ACHN (cell line): ENCODE measurements around the gene HIVEP1.
A peak's percentile ranks its signal among the peaks of the same experiment; 100 is the strongest.

Experiments
- DNase-seq: peaks from one replicate; pipeline ENCODE4 v3.0.0-alpha.2; 2015
- in situ Hi-C: cut with HindIII; loops from 2 replicates; pipeline ENCODE4 v1.10.0; 2017; ENCODE audit warnings: low sequenced_read_pairs, low pct_ligation_motif_present, low pct_unique_long_range_greater_than_20kb

The HIVEP1 gene

DNA sequence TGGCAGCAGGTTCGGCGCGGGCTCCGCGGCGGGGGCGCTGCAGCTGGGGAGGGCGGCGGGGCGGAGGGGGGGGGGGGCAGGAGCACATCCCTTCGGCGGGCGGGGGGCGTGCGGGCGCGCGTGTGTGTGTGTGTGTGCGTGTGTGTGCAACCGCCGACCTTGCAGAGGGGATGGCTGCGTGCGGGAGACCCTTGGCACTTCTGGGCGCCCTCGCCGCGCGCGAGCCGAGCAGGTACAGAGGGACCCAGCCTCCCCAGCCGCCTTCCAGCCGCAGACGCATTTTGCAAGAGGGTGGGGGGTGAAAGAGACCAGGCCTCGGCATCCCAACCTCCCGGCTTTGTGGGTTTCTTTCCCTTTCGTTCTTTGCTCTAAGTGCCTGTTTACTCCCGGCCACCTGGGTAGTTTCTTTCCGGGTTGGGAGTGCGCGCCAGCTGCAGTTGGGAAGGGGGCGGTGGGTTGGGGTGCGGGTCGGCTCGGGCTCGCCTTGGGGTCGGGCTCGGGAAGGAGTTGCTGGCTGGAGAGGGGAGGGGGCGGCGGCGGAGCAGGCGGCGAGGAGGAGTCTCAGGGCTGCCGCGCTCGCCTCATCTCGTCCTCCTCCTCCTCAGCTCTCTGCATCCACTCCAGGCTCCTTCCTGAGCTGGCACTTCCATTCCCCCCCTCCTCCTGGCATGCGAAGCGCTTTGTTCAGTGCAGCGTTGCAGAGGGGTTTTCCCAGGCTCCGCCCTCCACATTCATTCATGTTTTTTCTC lies 620 bp downstream of the HIVEP1 start:
- in situ Hi-C loops, result no loop called here
- DNase-seq, result peak; percentile 91

DNA sequence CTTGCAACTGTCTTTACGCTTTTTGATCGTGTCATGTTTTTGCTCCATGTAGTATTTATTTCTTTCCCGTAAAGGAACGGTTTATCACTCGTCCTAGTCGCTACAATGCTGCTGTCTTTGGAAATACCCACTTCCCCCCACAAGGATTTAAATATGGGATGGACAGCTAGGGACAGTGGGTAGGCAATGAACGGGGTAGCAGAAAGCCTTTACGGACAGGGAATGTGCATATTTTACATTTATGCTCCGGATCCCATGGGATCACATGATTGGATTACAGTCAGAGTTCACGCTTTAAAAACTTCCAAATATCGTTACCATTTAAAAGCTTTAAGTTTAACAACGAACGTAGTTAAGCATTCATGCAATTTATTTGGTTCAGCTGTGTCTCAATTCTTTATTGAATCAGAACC lies 1.2 kb downstream of the HIVEP1 start:
- no peak for DNase-seq
- in situ Hi-C loops, result no loop called here

DNA sequence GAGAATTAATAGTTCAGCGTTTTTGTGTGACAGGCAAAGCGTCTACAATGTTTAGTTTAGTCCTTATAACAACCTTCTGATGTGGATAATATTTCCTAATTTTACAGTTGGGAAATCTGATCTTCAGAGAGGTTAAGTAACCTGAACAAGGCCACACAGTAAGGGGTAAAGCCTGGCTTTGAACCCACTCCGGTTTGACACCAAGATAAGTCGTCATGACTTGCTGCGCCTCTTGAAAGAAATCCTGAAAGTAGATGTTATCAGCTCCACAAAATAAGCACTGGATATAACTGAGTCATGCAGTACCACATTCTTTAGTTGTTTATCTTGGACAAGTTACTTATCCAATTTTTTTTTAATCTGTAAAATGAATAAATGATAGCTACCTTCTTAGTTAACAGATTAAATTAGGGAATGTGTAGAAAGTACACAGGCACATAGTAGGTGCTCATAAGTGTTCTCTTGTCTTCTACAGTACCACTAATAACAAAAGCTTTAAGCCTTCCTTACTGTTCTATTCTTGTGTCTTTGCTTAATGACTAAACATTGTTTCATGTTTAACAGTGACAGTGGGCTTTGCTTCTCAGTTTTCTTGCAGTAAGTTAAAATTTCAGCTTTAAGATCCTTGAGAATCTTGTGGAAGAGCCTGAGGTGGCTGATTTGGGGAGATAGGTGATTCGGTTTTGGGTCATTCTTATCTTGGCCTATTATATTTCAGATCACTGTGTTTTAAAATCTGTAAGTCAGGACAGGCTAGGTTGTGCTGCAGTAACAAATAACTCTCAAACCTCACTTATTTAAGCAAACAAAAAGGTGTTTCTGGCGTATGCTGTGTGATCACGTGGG lies 2.1 kb downstream of the HIVEP1 start:
- in situ Hi-C loops, result no loop called here
- no peak for DNase-seq

DNA sequence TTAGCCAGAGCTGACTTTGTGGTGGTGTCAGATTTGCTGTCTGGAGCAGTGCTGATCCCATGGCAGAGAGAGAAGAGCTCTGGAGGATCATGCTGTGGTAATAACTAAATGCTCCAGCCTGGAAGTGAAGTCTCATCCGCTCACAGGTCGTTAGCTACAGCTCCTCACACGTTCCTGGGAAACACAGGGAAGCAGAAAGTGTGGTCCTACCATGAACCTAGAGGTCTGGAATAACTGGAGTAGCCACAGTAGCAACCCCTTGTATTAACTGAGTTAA lies 2.7 kb downstream of the HIVEP1 start:
- in situ Hi-C loops, result no loop called here
- DNase-seq, result no peak

DNA sequence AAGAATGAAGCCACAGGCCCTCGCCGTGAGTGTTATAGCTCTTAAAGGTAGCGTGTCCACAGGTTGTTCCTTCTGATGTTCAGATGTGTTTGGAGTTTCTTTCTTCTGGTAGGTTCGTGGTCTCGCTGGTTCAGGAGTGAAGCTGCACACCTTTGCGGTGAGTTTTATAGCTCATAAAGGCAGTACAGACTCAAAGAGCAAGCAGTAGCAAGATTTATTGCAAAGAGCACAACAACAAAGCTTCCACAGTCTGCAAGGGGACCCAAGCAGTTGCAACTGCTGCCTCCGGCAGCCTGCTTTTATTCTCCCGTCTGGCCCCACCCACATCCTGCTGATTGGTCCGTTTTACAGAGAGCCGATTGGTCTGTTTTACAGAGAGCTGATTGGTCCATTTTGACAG lies 5.2 kb downstream of the HIVEP1 start:
- DNase-seq, result no peak
- in situ Hi-C loops, result no loop called here

DNA sequence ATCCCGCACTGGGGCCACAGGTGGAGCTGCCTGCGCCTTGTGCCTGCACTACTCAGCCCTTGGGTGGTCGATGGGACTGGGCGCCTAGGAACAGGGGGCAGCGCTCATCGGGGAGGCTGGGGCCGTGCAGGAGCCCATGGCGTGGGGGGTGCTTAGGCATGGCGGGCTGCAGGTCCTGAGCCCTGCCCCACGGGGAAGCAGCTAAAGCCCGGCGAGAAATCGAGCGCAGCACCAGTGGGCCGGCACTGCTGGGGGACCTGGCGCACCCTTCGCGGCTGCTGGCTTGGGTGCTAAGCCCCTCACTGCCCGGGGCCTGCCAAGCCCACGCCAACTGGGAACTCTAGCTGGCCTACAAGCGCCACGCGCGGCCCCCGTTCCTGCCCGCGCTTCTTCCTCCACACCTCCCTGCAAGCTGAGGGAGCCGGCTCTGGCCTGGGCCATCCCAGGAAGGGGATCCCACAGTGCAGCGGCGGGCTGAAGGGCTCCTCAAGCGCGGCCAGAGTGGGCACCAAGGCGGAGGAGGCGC lies 5.8 kb downstream of the HIVEP1 start:
- in situ Hi-C loops, result no loop called here
- no peak for DNase-seq

DNA sequence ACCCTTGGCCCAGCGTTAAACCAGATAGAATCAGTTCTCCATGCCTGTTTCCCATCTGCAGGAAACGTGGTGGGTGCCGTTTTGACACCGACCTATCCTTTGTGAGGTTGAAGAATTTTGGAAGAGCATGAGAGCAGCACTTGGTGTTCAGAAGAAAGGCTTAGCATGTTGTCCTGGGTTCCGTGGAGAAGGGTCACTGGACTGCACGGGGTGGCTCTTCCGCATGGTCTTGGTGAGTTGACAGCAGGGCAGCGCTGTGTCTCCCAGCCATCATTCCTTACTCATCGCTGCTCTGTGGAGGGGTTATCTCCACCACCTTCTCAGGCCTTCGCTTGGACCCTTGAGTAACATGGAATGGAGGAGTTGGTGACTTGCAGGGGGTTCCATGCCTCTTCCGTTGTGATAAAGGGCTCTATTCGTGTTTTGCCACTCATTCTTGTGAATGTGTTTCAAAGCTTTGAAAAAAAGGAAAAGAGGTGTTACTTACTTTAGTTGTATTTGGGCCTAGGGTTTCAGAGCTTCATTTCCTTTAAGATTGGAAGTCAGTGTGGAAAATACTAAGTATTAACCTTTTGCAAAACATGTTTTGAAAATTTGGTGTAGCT lies 8.2 kb downstream of the HIVEP1 start:
- DNase-seq, result no peak
- in situ Hi-C loops, result no loop called here

DNA sequence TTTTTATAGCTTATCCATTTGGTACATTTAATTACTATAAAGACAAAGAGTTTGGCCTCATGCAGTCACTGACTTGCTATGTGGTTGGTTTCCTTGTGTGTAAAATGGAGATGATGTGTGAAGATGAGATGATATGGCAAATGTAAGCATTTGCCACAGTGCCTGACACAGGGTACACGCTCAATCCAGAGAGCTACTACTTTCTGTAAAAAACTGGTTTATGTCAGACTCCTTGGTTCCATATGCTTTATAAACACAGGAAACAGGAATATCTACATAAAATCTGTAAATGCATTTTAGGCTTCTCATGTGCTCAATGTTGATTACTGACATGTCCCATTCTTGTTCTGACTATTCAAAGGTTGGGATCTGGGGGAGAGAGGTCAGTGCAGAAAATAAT lies 10.4 kb downstream of the HIVEP1 start:
- in situ Hi-C loops, result no loop called here
- DNase-seq, result no peak

DNA sequence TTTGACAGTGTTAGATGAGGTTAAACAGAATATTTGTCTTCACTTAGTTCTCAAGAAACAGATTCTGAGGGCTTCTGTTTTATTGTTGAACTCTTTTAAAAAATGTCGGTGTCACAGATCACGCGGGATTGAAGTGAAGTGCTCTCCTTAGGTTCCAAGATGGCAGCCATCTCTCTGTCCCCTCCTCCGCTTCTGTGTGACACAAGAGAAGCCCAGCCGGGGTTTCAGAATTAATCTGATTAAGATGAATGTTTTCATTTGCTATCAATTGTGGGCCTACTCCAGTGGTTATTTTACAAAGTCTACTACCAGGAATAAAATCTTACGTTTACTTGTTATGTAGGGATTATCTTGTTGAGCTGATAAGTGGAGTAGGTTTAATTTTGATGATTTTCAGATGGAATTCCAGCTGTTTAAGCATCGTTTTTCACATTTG lies 10.9 kb downstream of the HIVEP1 start:
- in situ Hi-C loops, result no loop called here

DNA sequence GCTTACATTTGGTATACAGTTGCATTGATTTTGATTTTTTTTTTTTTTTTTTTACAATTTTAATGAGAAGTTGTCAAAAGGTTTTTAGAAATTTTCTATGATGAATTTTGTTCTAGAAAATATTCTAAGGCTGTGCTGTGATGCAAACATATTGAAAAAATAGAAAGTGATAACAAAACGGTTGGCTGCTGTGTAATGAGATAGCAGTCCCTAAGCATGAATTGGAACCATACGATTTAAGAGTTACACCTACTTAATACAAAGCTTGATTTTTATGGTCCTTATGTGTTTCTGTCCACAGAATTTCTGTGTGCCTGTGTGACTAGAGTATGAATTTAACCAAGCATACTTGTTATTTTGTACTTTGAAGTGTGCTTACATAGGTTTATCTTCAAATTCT lies 12.1 kb downstream of the HIVEP1 start:
- in situ Hi-C loops, result no loop called here
- DNase-seq, result no peak

More for the DNA sequence above, 10.9 kb downstream of the HIVEP1 start:
- no peak for DNase-seq

DNA sequence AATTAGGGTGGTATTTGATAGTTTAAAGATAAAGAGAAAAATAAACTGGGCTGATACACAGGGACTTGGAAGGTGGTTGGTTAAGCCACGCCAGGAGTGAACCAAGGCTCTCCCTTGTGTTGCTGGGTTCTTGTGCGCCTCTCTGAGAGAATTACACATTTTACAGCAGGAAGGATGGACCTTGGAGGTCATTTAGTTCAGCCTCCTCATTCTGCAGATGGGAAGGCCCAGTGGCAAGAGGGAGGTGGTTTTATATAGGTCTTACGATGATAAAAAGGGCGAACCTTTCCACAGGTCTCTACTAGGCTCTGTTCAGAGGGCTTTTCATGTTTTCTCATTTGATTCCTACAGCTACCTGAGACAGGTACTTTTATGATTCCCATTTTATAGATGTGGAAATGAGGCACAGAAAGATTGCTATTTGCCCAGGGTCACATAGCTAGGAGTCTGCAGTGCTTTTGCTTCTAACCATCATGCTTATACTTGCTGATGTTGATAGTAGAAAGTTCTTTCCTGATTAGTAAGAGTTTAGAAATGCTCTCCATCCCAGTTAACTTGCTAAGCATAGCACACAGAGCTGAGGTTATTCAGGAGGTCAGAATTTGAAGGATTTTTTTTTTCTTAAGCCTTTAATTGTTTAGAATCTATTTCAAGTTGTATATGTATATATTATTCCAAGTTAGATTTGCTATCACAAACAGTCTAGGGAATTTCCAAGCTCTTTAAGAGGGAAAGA lies 12.8 kb downstream of the HIVEP1 start:
- peak; percentile 13 for DNase-seq
- in situ Hi-C loops, result no loop called here

DNA sequence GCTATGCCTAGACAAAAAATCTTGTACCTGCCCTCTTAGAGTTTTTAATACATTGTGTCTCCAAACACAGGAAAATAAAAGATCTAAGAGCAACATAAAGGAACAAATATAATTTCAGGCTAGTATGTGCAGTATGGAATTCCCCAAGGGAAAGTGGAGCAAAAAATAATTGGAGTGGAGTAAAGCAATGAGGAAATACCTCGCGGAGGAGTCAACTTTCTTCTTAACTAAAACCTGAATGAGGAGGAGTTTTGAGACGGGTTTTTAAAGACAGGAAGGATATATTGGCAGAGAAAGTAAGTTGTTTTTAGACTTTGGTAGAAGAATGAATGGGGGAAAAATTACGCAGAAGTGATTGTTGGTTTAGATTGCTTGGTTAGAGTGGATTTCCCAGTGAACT lies 14.0 kb downstream of the HIVEP1 start:
- in situ Hi-C loops, result no loop called here
- DNase-seq, result no peak

DNA sequence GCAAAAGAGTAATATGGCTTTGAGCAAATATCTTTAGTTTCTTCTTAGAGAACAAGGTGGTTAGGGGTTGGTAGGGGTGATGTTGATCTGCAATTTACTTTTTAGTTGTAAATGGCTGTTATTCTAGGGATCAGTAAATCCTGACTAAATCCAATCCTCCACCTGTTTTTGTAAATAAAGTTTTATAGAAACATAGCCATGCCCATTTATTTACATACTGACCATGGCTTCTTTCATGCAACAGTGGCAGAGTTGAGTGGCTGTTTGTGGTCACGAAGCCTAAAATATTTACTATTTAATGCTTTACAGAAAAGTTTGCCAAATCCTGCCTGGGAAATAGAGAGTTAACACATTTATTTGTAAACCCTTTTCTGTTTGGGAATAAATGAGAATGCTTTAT lies 14.7 kb downstream of the HIVEP1 start:
- in situ Hi-C loops, result no loop called here
- no peak for DNase-seq

DNA sequence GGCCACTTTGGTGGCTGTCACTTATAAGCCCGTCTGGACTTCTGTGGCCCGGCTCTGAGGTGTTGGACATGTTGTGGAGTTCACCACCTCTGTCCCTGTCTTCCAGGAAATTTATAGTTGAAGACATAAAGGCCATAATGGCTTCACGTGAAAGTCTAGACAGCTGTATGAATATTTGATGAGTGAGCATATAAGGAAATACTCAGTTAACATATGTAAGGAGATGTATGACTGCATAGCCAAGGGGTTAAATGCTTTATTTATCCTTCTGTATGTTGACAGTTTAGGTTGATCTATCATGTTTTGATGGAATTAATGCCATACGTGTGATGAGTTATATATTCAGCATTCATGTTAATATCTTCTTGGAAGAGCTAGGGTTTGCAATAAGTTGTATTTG lies 16.1 kb downstream of the HIVEP1 start:
- no peak for DNase-seq
- in situ Hi-C loops, result no loop called here

DNA sequence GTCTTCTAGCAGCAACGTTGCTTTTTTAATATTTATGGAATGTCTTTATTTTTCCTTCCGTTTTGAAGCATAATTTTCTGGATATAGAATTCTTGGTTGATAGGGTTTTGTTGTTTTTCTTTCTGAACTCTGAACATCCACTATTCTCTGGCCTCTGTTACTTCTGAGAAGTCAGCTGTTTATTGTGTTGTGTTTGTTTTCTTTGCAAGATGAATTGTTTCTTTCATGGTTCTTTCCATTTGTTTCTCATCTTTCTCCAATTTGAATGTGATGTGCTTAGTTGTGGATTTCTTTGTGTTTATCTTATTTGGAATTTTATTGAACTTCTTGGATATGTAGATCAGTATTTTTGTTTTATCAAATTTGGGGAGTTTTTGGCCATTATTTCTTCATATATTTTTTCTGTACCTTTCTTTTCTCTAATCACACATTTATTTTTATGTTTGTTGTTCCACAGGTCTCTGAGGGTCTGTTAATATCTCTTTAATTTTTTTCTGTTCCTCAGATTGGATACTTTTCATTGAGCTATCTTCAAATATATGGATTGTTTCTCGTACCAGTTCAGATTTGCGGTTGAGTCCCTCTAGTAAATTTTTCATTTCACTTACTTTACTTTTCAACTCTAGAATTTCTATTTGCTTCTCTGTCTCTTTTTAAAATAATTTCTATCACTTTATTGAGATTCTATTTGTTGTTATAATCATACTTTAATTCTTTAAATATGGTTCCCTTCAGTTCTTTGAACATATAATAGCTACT lies 18.0 kb downstream of the HIVEP1 start:
- in situ Hi-C loops, result no loop called here
- no peak for DNase-seq

DNA sequence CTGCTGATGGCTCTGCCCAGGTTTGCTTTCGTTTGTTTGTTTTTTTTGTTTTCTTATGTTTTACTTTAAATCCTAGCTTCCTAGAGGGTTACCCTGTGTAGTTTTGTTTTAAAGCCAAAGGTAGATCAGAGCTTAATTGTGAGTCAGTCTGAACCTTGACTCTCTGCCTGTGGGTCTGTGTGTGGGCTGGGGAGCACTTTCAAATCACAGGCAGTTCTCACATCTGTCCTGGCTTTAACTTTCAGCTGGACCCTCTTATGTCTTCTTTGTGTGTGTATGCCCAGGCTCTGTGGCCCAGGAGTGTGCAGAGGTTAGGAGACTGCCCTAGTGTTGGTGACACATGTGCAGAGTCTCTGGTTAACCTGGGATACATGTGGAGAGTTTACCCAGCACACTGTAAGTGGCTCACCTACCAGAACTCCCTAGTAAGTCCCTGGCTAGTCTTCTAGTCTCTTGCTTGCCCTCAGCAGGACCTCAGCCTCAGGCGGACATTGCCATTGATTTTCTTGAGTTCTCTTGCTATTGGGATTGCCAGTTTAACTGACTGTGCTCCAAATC lies 19.0 kb downstream of the HIVEP1 start:
- no peak for DNase-seq
- in situ Hi-C loops, result no loop called here

DNA sequence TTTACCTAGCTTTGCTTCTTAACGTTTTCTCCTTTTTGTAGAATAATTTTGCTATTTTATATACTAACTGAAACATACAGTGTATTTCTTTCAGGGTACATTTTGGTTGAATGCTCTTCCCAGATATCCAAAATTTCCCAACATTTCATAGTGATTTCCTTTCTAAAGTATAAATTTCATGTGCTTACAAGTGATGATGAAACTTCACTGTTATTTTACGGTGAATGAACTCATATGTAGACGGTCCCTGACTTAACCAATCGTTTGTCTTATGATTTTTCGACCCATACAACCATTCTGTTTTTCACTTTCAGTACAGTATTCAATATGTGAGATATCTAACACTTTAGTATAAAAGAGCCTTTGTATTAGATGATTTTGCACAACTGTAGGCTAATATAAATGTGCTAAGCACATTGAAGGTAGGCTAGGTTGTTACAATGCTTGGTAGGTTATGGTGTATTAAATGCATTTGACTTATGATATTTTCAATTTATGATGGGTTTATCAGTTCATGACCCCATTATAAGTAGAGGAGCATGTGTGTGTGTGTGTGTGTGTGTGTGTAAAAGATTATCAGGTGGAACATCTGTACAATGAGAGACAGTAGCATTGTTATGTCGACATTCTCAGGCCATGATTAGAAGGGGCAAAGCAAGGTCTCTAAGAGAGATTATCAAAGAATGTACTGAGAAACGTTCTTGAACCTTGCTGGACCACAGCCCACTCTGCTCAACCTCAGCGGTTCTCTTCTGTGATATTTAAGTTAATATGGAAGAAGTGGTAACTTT lies 20.9 kb downstream of the HIVEP1 start:
- in situ Hi-C loops, result no loop called here
- DNase-seq, result no peak
